HEK293T (cell line): Measurements from ENCODE around the gene AGBL1.

ENCODE experiments used
- CTCF ChIA-PET: fragments of 350-600 bp; formaldehyde crosslinking; extraction: SDS; loops from one replicate; lab custom pipeline; 2021; ENCODE audit warnings: antibody characterized with exemption, inconsistent platforms; lab: Yijun Ruan, JAX
- POLR2A ChIA-PET: fragments of 350-600 bp; formaldehyde crosslinking; extraction: SDS; loops from one replicate; lab custom pipeline; 2020; ENCODE audit warnings: antibody characterized with exemption, inconsistent platforms; lab: Yijun Ruan, JAX
- DNase-seq: peaks from one replicate; pipeline ENCODE4 v3.0.0; 2012; ENCODE audit warnings: mixed read lengths; ENCODE audit errors: extremely low spot score
- ARNT ChIP-seq: fragments of 450-650 bp; IDR thresholded peaks from 2 replicates; pipeline ENCODE4 v1.6.1; 2017; ENCODE audit warnings: mild to moderate bottlenecking
- BHLHE40 ChIP-seq: fragments of 450-650 bp; IDR thresholded peaks from 2 replicates; pipeline ENCODE4 v1.6.1; 2016; ENCODE audit warnings: mild to moderate bottlenecking, moderate library complexity, borderline replicate concordance
- CTBP1 ChIP-seq: fragments of 450-650 bp; IDR thresholded peaks from 2 replicates; pipeline ENCODE4 v1.6.1; 2016; ENCODE audit warnings: borderline replicate concordance
- ELF4 ChIP-seq: fragments of 450-650 bp; IDR thresholded peaks from 2 replicates; pipeline ENCODE4 v1.6.1; 2017; ENCODE audit warnings: antibody characterized with exemption
- FOXA1 ChIP-seq: fragments of 450-650 bp; IDR thresholded peaks from 2 replicates; pipeline ENCODE4 v1.6.1; 2016; ENCODE audit warnings: mild to moderate bottlenecking
- FOXK2 ChIP-seq: fragments of 450-650 bp; IDR thresholded peaks from 2 replicates; pipeline ENCODE4 v1.6.1; 2016; ENCODE audit warnings: mild to moderate bottlenecking
- FOXM1 ChIP-seq: fragments of 450-650 bp; IDR thresholded peaks from 2 replicates; pipeline ENCODE4 v1.6.1; 2017; ENCODE audit warnings: mild to moderate bottlenecking, borderline replicate concordance
- HDGF ChIP-seq: fragments of 450-650 bp; IDR thresholded peaks from 2 replicates; pipeline ENCODE4 v1.6.1; 2017; ENCODE audit warnings: antibody characterized with exemption, borderline replicate concordance
- L3MBTL2 ChIP-seq: fragments of 450-650 bp; conservative IDR thresholded peaks from 2 replicates; pipeline ENCODE4 v1.6.1; 2016; ENCODE audit warnings: mild to moderate bottlenecking
- LEF1 ChIP-seq: fragments of 450-650 bp; IDR thresholded peaks from 2 replicates; pipeline ENCODE4 v1.6.1; 2017; ENCODE audit warnings: mild to moderate bottlenecking, borderline replicate concordance
- NFRKB ChIP-seq: fragments of 450-650 bp; IDR thresholded peaks from 2 replicates; pipeline ENCODE4 v1.6.1; 2016; ENCODE audit warnings: mild to moderate bottlenecking, moderate library complexity
- SP1 ChIP-seq: fragments of 450-650 bp; IDR thresholded peaks from 2 replicates; pipeline ENCODE4 v1.6.1; 2017
- SUZ12 ChIP-seq: fragments of 450-650 bp; IDR thresholded peaks from 2 replicates; pipeline ENCODE4 v1.6.1; 2016; ENCODE audit warnings: mild to moderate bottlenecking
- TARDBP ChIP-seq: fragments of 450-650 bp; IDR thresholded peaks from 2 replicates; pipeline ENCODE4 v1.6.1; 2016
- ZNF384 ChIP-seq: fragments of 450-650 bp; IDR thresholded peaks from 2 replicates; pipeline ENCODE4 v1.6.1; 2016
- TF ChIP-seq, protein P1 (sequence below): fragments of 450-650 bp; IDR thresholded peaks from 2 replicates; pipeline ENCODE4 v1.6.1; 2016

Gene AGBL1

GRCh38 chr15:86413191-86413590 lies 333.5 kb downstream of the AGBL1 start:
- TF ChIP-seq ELF4 (no peak), L3MBTL2 (no peak)

DNA sequence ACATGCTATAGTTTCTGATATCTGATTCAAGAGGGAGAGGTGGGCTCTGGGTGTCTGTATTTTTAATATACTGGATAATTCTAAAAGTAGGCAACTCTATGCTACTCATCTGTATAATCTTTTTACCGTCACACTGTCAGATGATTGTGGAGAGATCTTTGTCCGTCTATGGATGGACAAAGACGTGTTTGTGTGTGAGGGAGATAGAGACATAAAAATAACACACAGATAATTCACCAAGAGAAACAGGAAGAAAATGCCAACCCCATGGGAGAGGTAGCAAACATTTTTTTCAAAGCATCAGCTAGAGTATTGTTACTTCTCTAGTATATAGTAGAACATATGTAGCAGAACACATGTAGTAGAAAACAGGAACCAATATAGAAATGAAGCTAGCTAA lies 346.1 kb downstream of the AGBL1 start:
- DNase-seq, result no peak
- no peak for TF ChIP-seq ELF4
- TF ChIP-seq TARDBP, result no peak
- TF ChIP-seq ZNF384, result no peak
- no peak for TF ChIP-seq ARNT
- TF ChIP-seq NFRKB, result no peak
- no peak for TF ChIP-seq FOXK2
- TF ChIP-seq LEF1, result no peak
- TF ChIP-seq HDGF, result no peak
- TF ChIP-seq CTBP1, result no peak
- TF ChIP-seq SP1, result no peak
- no peak for TF ChIP-seq L3MBTL2
- no peak for TF ChIP-seq FOXM1
- ChIA-PET POLR2A (no interaction called here), CTCF (interaction anchor here (0.6 kb wide), 1 partner anchor 47 kb away, joined by 3 read pairs; no protein-coding TSS in a partner anchor)

More at GRCh38 chr15:86413191-86413590, 333.5 kb downstream of the AGBL1 start:
- DNase-seq, result no peak
- ChIA-PET CTCF (no interaction called here), POLR2A (no interaction called here)

DNA sequence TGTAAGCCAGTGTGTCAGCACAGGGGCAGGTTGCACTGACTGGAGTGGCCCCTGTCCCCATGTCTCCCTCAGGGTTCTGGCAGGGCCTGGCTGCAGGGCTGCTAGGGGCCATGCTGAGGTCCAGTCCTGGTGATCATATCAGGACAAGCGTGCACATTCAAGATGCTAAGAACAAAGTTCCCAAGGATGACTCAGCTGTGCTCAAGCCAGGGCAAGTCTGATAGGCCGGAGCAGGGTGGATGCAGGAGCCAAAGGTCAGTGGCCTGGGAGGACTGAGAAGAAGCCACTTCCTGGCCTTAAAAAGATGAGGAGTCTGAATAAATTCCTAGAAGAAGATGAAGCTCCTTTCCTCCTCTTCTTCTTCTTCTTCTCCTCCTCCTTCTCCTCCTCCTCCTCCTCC lies 353.2 kb downstream of the AGBL1 start:
- TF ChIP-seq SP1 (no peak), ARNT (no peak), ZNF384 (no peak), CTBP1 (no peak), L3MBTL2 (no peak), FOXK2 (no peak), LEF1 (no peak), SUZ12 (no peak), TARDBP (no peak), FOXA1 (no peak), NFRKB (no peak), HDGF (no peak), FOXM1 (no peak), BHLHE40 (no peak), ELF4 (no peak)
- TF ChIP-seq, protein P1, sequence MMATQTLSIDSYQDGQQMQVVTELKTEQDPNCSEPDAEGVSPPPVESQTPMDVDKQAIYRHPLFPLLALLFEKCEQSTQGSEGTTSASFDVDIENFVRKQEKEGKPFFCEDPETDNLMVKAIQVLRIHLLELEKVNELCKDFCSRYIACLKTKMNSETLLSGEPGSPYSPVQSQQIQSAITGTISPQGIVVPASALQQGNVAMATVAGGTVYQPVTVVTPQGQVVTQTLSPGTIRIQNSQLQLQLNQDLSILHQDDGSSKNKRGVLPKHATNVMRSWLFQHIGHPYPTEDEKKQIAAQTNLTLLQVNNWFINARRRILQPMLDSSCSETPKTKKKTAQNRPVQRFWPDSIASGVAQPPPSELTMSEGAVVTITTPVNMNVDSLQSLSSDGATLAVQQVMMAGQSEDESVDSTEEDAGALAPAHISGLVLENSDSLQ, result no peak
- no peak for DNase-seq
- CTCF ChIA-PET, result no interaction called here
- POLR2A ChIA-PET, result no interaction called here

- POLR2A ChIA-PET, result no interaction called here
- CTCF ChIA-PET, result interaction anchor here (0.6 kb wide), 1 partner anchor 15 kb away, joined by 3 read pairs; no protein-coding TSS in a partner anchor
- DNase-seq, result no peak
- TF ChIP-seq ARNT (no peak), ZNF384 (no peak), FOXM1 (no peak)
These were observed 354.3 kb downstream of the AGBL1 start for GRCh38 chr15:86433983-86434382.

DNA sequence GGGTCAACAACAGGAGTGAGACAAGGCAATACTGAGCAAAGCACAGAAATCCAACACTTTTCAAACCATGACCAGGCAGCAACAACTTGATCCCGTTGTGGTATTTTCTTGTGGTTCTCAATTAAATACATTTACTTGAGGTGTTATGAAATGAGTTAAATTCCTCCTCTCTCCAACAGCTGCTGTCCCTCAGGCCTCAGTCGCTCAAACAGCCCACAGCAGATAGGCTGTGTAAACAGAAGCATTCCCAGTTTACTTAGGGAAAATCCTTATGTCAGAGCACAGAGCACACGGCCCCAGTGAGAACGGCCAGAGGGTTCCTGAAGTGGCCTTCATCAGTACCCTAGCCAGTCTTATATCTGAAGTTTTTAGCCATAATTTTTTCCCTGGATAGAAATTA lies 359.9 kb downstream of the AGBL1 start:
- POLR2A ChIA-PET, result no interaction called here
- TF ChIP-seq TARDBP, result no peak
- no peak for TF ChIP-seq HDGF
- TF ChIP-seq NFRKB, result no peak
- no peak for TF ChIP-seq SUZ12
- TF ChIP-seq SP1, result no peak
- TF ChIP-seq ELF4, result no peak
- TF ChIP-seq CTBP1, result no peak
- TF ChIP-seq FOXM1, result no peak
- no peak for TF ChIP-seq LEF1
- no peak for TF ChIP-seq FOXA1
- TF ChIP-seq BHLHE40, result no peak
- no peak for TF ChIP-seq FOXK2
- TF ChIP-seq L3MBTL2, result no peak
- TF ChIP-seq, protein P1, result no peak
- no peak for TF ChIP-seq ZNF384
- TF ChIP-seq ARNT, result no peak
- DNase-seq, result no peak
- CTCF ChIA-PET, result no interaction called here

- no peak for DNase-seq
- CTCF ChIA-PET, result no interaction called here
- TF ChIP-seq CTBP1, result no peak
- TF ChIP-seq, protein P1, result no peak
- no peak for TF ChIP-seq ELF4
- TF ChIP-seq FOXA1, result no peak
- TF ChIP-seq HDGF, result no peak
- no peak for TF ChIP-seq FOXK2
- no peak for TF ChIP-seq L3MBTL2
- no peak for TF ChIP-seq TARDBP
- no peak for TF ChIP-seq SUZ12
- no peak for TF ChIP-seq BHLHE40
- TF ChIP-seq SP1, result no peak
- no peak for TF ChIP-seq FOXM1
- TF ChIP-seq ARNT, result no peak
- no peak for TF ChIP-seq NFRKB
- POLR2A ChIA-PET, result no interaction called here
These were observed 364.9 kb downstream of the AGBL1 start for GRCh38 chr15:86444527-86444926.
